Measurements from ENCODE around the gene CEP250.

The CEP250 gene

GRCh38 chr20:35446356-35447078 lies 8.9 kb upstream of the CEP250 start:
- TF ChIP-seq TAF1 (IDR thresholded peaks at IDR 0.05; ENCODE audit: borderline replicate concordance, insufficient read depth, low read length) (no peak), FOXP2 (optimal IDR thresholded peaks at IDR 0.05; ENCODE audit: borderline replicate concordance, extremely low read depth, extremely low read length, insufficient read depth) (no peak), SIN3A (IDR thresholded peaks at IDR 0.05; ENCODE audit: borderline replicate concordance, insufficient read depth, low read length) (no peak), POLR2AphosphoS5 (IDR thresholded peaks at IDR 0.05; ENCODE audit: low read depth, low read length) (no peak)
- TF ChIP-seq, protein P1, sequence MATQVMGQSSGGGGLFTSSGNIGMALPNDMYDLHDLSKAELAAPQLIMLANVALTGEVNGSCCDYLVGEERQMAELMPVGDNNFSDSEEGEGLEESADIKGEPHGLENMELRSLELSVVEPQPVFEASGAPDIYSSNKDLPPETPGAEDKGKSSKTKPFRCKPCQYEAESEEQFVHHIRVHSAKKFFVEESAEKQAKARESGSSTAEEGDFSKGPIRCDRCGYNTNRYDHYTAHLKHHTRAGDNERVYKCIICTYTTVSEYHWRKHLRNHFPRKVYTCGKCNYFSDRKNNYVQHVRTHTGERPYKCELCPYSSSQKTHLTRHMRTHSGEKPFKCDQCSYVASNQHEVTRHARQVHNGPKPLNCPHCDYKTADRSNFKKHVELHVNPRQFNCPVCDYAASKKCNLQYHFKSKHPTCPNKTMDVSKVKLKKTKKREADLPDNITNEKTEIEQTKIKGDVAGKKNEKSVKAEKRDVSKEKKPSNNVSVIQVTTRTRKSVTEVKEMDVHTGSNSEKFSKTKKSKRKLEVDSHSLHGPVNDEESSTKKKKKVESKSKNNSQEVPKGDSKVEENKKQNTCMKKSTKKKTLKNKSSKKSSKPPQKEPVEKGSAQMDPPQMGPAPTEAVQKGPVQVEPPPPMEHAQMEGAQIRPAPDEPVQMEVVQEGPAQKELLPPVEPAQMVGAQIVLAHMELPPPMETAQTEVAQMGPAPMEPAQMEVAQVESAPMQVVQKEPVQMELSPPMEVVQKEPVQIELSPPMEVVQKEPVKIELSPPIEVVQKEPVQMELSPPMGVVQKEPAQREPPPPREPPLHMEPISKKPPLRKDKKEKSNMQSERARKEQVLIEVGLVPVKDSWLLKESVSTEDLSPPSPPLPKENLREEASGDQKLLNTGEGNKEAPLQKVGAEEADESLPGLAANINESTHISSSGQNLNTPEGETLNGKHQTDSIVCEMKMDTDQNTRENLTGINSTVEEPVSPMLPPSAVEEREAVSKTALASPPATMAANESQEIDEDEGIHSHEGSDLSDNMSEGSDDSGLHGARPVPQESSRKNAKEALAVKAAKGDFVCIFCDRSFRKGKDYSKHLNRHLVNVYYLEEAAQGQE (IDR thresholded peaks at IDR 0.05; ENCODE audit: insufficient read depth in 1 of 2, low read depth in 2 of 2, low read length in 2 of 2): no peak

DNA sequence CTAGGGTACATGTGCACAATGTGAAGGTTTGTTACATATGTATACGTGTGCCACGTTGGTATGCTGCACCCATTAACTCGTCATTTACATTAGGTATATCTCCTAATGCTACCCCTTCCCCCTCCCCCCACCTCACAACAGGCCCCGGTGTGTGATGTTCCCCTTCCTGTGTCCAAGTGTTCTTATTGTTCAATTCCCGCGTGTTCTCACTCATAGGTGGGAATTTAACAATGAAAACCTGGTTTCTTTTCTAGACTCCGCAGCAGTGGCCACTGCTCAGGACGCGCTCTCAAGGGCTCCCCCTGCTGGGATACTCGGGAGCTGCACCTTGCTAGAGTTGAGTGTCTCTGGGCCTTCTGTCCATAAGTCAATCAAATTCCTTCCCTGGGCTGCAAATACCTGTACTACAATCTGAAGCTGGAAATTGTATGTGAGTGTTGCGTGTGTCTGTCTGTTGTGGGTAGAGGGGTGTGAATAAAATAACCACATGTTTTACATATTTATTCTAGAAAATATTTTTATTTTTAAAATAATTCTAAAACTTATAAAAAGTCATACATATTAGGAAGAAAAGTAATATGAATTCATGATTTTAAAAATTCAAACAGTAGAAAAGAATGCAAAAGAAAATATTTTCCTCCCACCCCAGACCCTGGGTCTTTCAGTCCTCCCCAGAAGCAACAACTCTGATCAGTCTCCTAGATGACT lies 8.2 kb upstream of the CEP250 start:
- TF ChIP-seq, protein P1 (IDR thresholded peaks at IDR 0.05; ENCODE audit: insufficient read depth in 1 of 2, low read depth in 2 of 2, low read length in 2 of 2): no peak
- TF ChIP-seq FOXP2 (optimal IDR thresholded peaks at IDR 0.05; ENCODE audit: borderline replicate concordance, extremely low read depth, extremely low read length, insufficient read depth) (no peak), POLR2AphosphoS5 (IDR thresholded peaks at IDR 0.05; ENCODE audit: low read depth, low read length) (no peak), TAF1 (IDR thresholded peaks at IDR 0.05; ENCODE audit: borderline replicate concordance, insufficient read depth, low read length) (no peak), SIN3A (IDR thresholded peaks at IDR 0.05; ENCODE audit: borderline replicate concordance, insufficient read depth, low read length) (no peak)

DNA sequence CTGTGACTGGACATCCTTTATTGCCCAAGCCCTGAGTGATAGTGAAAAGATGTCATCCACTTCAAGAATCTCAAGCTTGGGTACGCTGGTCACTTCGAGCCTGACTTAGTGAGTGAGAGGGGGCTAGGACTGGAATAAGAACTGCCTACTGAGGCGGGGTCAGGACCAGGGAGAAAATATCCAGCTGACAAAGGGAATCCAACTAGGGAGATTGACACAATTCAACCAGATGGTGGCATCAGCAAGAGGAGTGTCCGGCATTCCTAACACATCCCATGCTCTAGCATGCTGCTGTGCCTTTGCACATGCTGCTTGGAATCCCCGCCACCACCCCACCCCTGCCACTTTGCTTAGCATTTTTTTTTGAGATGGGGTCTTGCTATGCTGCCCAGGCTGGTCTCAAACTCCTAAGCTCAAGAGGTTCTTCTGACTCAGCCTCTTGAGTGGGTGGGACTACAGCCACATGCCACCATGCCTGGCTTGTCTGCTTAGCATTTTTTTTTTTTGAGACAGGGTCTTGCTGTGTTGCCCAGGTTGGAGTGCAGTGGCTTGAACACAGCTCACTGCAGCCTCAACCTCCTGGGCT lies 6.5 kb upstream of the CEP250 start:
- TF ChIP-seq, protein P1 (IDR thresholded peaks at IDR 0.05; ENCODE audit: insufficient read depth in 1 of 2, low read depth in 2 of 2, low read length in 2 of 2): no peak
- no peak for TF ChIP-seq POLR2AphosphoS5 (IDR thresholded peaks at IDR 0.05; ENCODE audit: low read depth, low read length)
- no peak for TF ChIP-seq SIN3A (IDR thresholded peaks at IDR 0.05; ENCODE audit: borderline replicate concordance, insufficient read depth, low read length)
- no peak for TF ChIP-seq FOXP2 (optimal IDR thresholded peaks at IDR 0.05; ENCODE audit: borderline replicate concordance, extremely low read depth, extremely low read length, insufficient read depth)

GRCh38 chr20:35451295-35451694 lies 4.1 kb upstream of the CEP250 start:
- no peak for TF ChIP-seq POLR2AphosphoS5 (IDR thresholded peaks at IDR 0.05; ENCODE audit: low read depth, low read length)
- TF ChIP-seq FOXP2 (optimal IDR thresholded peaks at IDR 0.05; ENCODE audit: borderline replicate concordance, extremely low read depth, extremely low read length, insufficient read depth): no peak
- TF ChIP-seq SIN3A (IDR thresholded peaks at IDR 0.05; ENCODE audit: borderline replicate concordance, insufficient read depth, low read length): no peak

GRCh38 chr20:35453647-35454046 lies 1.8 kb upstream of the CEP250 start:
- TF ChIP-seq POLR2AphosphoS5 (IDR thresholded peaks at IDR 0.05; ENCODE audit: low read depth, low read length) (no peak), FOXP2 (optimal IDR thresholded peaks at IDR 0.05; ENCODE audit: borderline replicate concordance, extremely low read depth, extremely low read length, insufficient read depth) (no peak), SIN3A (IDR thresholded peaks at IDR 0.05; ENCODE audit: borderline replicate concordance, insufficient read depth, low read length) (no peak)
